IMR-90 (cell line): ENCODE results near the gene GRID1. TPM values are rescaled to one million over a fixed set of nuclear protein-coding genes. Genes with fewer than 3 reads are reported as not detected.

ENCODE experiments used
- ATAC-seq: fragments of 200-7000 bp; cut with Tn5 transposase; 2 replicates; pipeline ENCODE4 v1.9.1; 2020; ENCODE audit warnings: low read depth, mild to moderate bottlenecking, moderate library complexity
- BruUV-seq: library from RNA; stranded (reverse); fragments of 400-500 nt; replicated peaks from 2 replicates; lab custom pipeline; 2021; lab: Mats Ljungman, UMichigan
- CTCF ChIA-PET: fragments of 300-600 bp; formaldehyde crosslinking; extraction: SDS; loops from one replicate; lab custom pipeline; 2021; ENCODE audit warnings: antibody characterized with exemption; lab: Yijun Ruan, JAX
- POLR2A ChIA-PET: fragments of 300-600 bp; sonication (Branson Sonifier 250); formaldehyde crosslinking; loops from one replicate; lab custom pipeline; 2022; ENCODE audit warnings: antibody characterized with exemption; ENCODE audit not compliant: unreplicated experiment; lab: Charles Lee
- DNase-seq: peaks from one replicate; pipeline ENCODE4 v3.0.0; 2013
- H2AFZ ChIP-seq: replicated peaks from 2 replicates; pipeline ENCODE3; 2013; ENCODE audit warnings: low read length, mild to moderate bottlenecking; ENCODE audit not compliant: poor library complexity
- H2AK5ac ChIP-seq: 2 replicates; pipeline ENCODE4 v1.6.1; 2013; ENCODE audit warnings: low read depth, low read length, inconsistent platforms
- H2AK9ac ChIP-seq: replicated peaks from 2 replicates; pipeline ENCODE3; 2013; ENCODE audit warnings: mild to moderate bottlenecking, low read depth, low read length, moderate library complexity; ENCODE audit not compliant: poor library complexity
- H2BK120ac ChIP-seq: 2 replicates; pipeline ENCODE4 v1.6.1; 2013; ENCODE audit warnings: low read depth, low read length, inconsistent platforms
- H2BK15ac ChIP-seq: 3 replicates; pipeline ENCODE4 v1.6.1; 2013; ENCODE audit warnings: low read depth, low read length, inconsistent platforms
- H2BK20ac ChIP-seq: 2 replicates; pipeline ENCODE4 v1.6.1; 2013; ENCODE audit warnings: low read depth, mild to moderate bottlenecking, inconsistent platforms, low read length, moderate library complexity
- H2BK5ac ChIP-seq: 2 replicates; pipeline ENCODE4 v1.6.1; 2013; ENCODE audit warnings: mild to moderate bottlenecking, low read depth, low read length, inconsistent platforms; ENCODE audit not compliant: poor library complexity, severe bottlenecking
- H3K14ac ChIP-seq: replicated peaks from 2 replicates; pipeline ENCODE4 v1.6.1; 2013; ENCODE audit warnings: low read depth, low read length, inconsistent platforms
- H3K18ac ChIP-seq: 2 replicates; pipeline ENCODE4 v1.6.1; 2013; ENCODE audit warnings: low read depth, low read length, control low read depth
- H3K23ac ChIP-seq: 2 replicates; pipeline ENCODE4 v1.6.1; 2013; ENCODE audit warnings: low read depth, low read length, inconsistent platforms
- H3K27ac ChIP-seq: 2 replicates; pipeline ENCODE4 v1.5.1; 2013; ENCODE audit warnings: mild to moderate bottlenecking, control low read depth, low read length; ENCODE audit not compliant: insufficient read depth
- H3K27me3 ChIP-seq: 2 replicates; pipeline ENCODE4 v1.6.1; 2013; ENCODE audit warnings: low read length; ENCODE audit not compliant: control insufficient read depth, insufficient read depth
- H3K36me3 ChIP-seq: 2 replicates; pipeline ENCODE4 v1.6.1; 2013; ENCODE audit warnings: low read length, mixed read lengths; ENCODE audit not compliant: control insufficient read depth, insufficient read depth
- H3K4ac ChIP-seq: 2 replicates; pipeline ENCODE4 v1.6.1; 2013; ENCODE audit warnings: low read depth, low read length, inconsistent platforms
- H3K4me1 ChIP-seq: 2 replicates; pipeline ENCODE4 v1.6.1; 2013; ENCODE audit warnings: low read length, mixed read lengths; ENCODE audit not compliant: control insufficient read depth, insufficient read depth
- H3K4me2 ChIP-seq: 2 replicates; pipeline ENCODE4 v1.6.1; 2013; ENCODE audit warnings: low read depth, mild to moderate bottlenecking, control low read depth, low read length, moderate library complexity
- H3K4me3 ChIP-seq: 2 replicates; pipeline ENCODE4 v1.5.1; 2013; ENCODE audit warnings: low read depth, mild to moderate bottlenecking, control low read depth, low read length, moderate library complexity; ENCODE audit not compliant: insufficient read depth
- H3K56ac ChIP-seq: 2 replicates; pipeline ENCODE4 v1.6.1; 2013; ENCODE audit warnings: low read length, inconsistent platforms; ENCODE audit not compliant: insufficient read depth; ENCODE audit errors: extremely low read depth
- H3K79me1 ChIP-seq, 2 experiments: 2 replicates each; pipeline ENCODE4 v1.6.1; 2013; ENCODE audit warnings: low read length in 2 of 2, inconsistent platforms in 1 of 2, low read depth in 1 of 2
- H3K9ac ChIP-seq: 2 replicates; pipeline ENCODE4 v1.6.1; 2013; ENCODE audit warnings: low read depth, low read length, control low read depth
- H3K9me1 ChIP-seq: 2 replicates; pipeline ENCODE4 v1.6.1; 2013; ENCODE audit warnings: low read length, inconsistent platforms; ENCODE audit not compliant: insufficient read depth
- H3K9me3 ChIP-seq: 2 replicates; pipeline ENCODE4 v1.6.1; 2013; ENCODE audit warnings: low read length; ENCODE audit not compliant: control insufficient read depth, insufficient read depth
- H4K20me1 ChIP-seq: 2 replicates; pipeline ENCODE4 v1.6.1; 2013; ENCODE audit warnings: low read length, inconsistent platforms; ENCODE audit not compliant: insufficient read depth
- H4K5ac ChIP-seq: 2 replicates; pipeline ENCODE4 v1.6.1; 2013; ENCODE audit warnings: mild to moderate bottlenecking, low read depth, low read length, control low read depth
- H4K8ac ChIP-seq, 2 experiments: 2 replicates each; pipeline ENCODE4 v1.6.1; 2013; ENCODE audit warnings: low read depth in 2 of 2, low read length in 2 of 2, control low read depth in 1 of 2, inconsistent platforms in 1 of 2
- H4K91ac ChIP-seq: 2 replicates; pipeline ENCODE4 v1.6.1; 2013; ENCODE audit warnings: low read depth, low read length, inconsistent platforms; ENCODE audit not compliant: insufficient read depth
- BHLHE40 ChIP-seq: fragments of 150-350 bp; IDR thresholded peaks from 2 replicates; pipeline ENCODE4 v1.6.1; 2016; ENCODE audit warnings: mild to moderate bottlenecking, low read depth, low read length
- CEBPB ChIP-seq: IDR thresholded peaks from 2 replicates; pipeline ENCODE4 v1.6.1; 2012; ENCODE audit warnings: low read depth, low read length, improper control_type of control experiment
- CHD1 ChIP-seq: IDR thresholded peaks from 2 replicates; pipeline ENCODE4 v1.6.1; 2012; ENCODE audit warnings: low read depth, low read length, improper control_type of control experiment
- FOS ChIP-seq: fragments of 150-350 bp; IDR thresholded peaks from 2 replicates; pipeline ENCODE4 v1.6.1; 2016; ENCODE audit warnings: low read depth, low read length
- MAFK ChIP-seq: IDR thresholded peaks from 2 replicates; pipeline ENCODE4 v1.6.1; 2012; ENCODE audit warnings: low read depth, low read length, improper control_type of control experiment
- MAZ ChIP-seq: IDR thresholded peaks from 2 replicates; pipeline ENCODE4 v1.6.1; 2012; ENCODE audit warnings: low read depth, mild to moderate bottlenecking, low read length, improper control_type of control experiment, moderate library complexity, borderline replicate concordance
- MXI1 ChIP-seq: IDR thresholded peaks from 2 replicates; pipeline ENCODE4 v1.6.1; 2012; ENCODE audit warnings: low read depth, mild to moderate bottlenecking, low read length, moderate library complexity, borderline replicate concordance
- NFE2L2 ChIP-seq: fragments of 150-350 bp; IDR thresholded peaks from 2 replicates; pipeline ENCODE4 v1.6.1; 2016; ENCODE audit warnings: low read depth, mild to moderate bottlenecking, low read length
- POLR2A ChIP-seq: IDR thresholded peaks from 2 replicates; pipeline ENCODE4 v1.6.1; 2012; ENCODE audit warnings: mild to moderate bottlenecking, low read depth, low read length
- RAD21 ChIP-seq: IDR thresholded peaks from 2 replicates; pipeline ENCODE4 v1.6.1; 2012; ENCODE audit warnings: low read length, improper control_type of control experiment
- RCOR1 ChIP-seq: IDR thresholded peaks from 2 replicates; pipeline ENCODE4 v1.6.1; 2012; ENCODE audit warnings: mild to moderate bottlenecking, low read length, improper control_type of control experiment; ENCODE audit not compliant: insufficient replicate concordance
- RFX5 ChIP-seq: IDR thresholded peaks from 2 replicates; pipeline ENCODE4 v1.8.0; 2012; ENCODE audit warnings: low read depth, mild to moderate bottlenecking, low read length, moderate library complexity
- SMC3 ChIP-seq: fragments of 150-350 bp; IDR thresholded peaks from 2 replicates; pipeline ENCODE4 v1.6.1; 2016; ENCODE audit warnings: low read depth, mild to moderate bottlenecking, antibody characterized with exemption, low read length, moderate library complexity
- WGBS, 2 experiments: methylation state at CpG; one replicate each; pipeline versions ENCODE4 v1.1.5 to v1.1.7; 2013; ENCODE audit warnings: missing lambda C conversion rate in 2 of 2; ENCODE audit not compliant: insufficient read length in 1 of 2; ENCODE audit errors: extremely low coverage in 2 of 2; 5-methylcytosine and 5-hydroxymethylcytosine counted together
- dilution Hi-C: fragments of 300-500 bp; cut with HindIII; formaldehyde crosslinking; loops from one replicate; pipeline ENCODE4 v1.14.3; 2018; ENCODE audit warnings: low sequenced_read_pairs; ENCODE audit not compliant: unreplicated experiment
- in situ Hi-C: fragments of 300-500 bp; cut with MboI; formaldehyde crosslinking; loops from 3 replicates; pipeline ENCODE4 v1.14.3; 2019; ENCODE audit warnings: low sequenced_read_pairs, inconsistent platforms, mixed read lengths
- intact Hi-C: fragments of 100-400 bp; cut with micrococcal nuclease; formaldehyde crosslinking; loops from 2 replicates; pipeline ENCODE4 v1.10.0; 2022
- polyA plus RNA-seq, 3 experiments: library from polyadenylated mRNA; depleted of rRNA; stranded (reverse); fragments of >200 nt; gene quantifications; 2 replicates each; pipeline ENCODE4 v1.2.3, GENCODE V29; 2012; ENCODE audit warnings: low replicate concordance in 1 of 3
- total RNA-seq: library from RNA; depleted of rRNA; stranded (reverse); fragments of >200 nt; gene quantifications from 2 replicates; pipeline ENCODE4 v1.2.3, GENCODE V29; 2012
- TF ChIP-seq, protein P1 (sequence below): conservative IDR thresholded peaks from 2 replicates; pipeline ENCODE4 v1.5.1; 2012; ENCODE audit warnings: mild to moderate bottlenecking, low read depth, low read length, improper control_type of control experiment
- TF ChIP-seq, protein P2 (sequence below): fragments of 150-350 bp; IDR thresholded peaks from 2 replicates; pipeline ENCODE4 v1.6.1; 2017; ENCODE audit warnings: mild to moderate bottlenecking, antibody characterized with exemption, low read length, low read depth
- TF ChIP-seq, protein P3 (sequence below): fragments of 150-350 bp; IDR thresholded peaks from 2 replicates; pipeline ENCODE4 v1.6.1; 2016; ENCODE audit warnings: low read depth, mild to moderate bottlenecking, low read length, moderate library complexity, borderline replicate concordance

The GRID1 gene
- total and polyA plus RNA-seq, 2 of the 4 experiments (the other 2 are of a cell fraction) = not detected

DNA sequence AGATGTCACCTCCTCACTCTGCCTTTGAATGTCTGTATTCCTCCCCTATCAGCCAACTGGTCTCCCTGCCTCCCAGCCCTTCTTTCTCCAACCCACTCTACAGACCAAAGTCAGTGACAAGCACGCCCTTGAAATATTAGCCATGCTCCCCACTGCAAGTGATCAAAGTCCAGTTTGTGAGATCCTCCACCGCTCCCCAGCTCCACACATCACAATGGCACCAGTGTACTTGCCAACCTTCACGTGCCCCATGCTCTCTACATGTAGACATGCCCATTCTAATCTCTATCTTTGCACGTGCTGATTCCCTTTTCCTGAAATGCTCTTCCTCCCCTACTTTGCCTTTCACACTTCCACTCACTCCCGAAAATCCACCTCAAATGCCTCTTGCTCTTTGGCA, 150.9 kb downstream of the GRID1 start:
- Histone ChIP-seq H3K36me3 (no peaks in the 10 kb centered on the region), H3K4me2 (no peak overlapping the region), H3K27ac (no peak overlapping the region), H2BK120ac (no peak overlapping the region), H3K56ac (no peak overlapping the region), H2BK5ac (no peak overlapping the region), H3K9ac (no peak overlapping the region), H3K4me3 (no peak overlapping the region), H3K79me1 (no peaks in the 10 kb centered on the region), H4K5ac (no peak overlapping the region), H2BK20ac (no peak overlapping the region), H3K4me1 (no peaks in the 10 kb centered on the region), H3K23ac (no peak overlapping the region), H3K9me1 (no peaks in the 10 kb centered on the region), H4K91ac (no peak overlapping the region), H3K4ac (no peak overlapping the region), H4K8ac (no peak overlapping the region), H4K20me1 (no peaks in the 10 kb centered on the region), H2BK15ac (no peak overlapping the region), H3K14ac (no peak overlapping the region), H3K27me3 (no peaks in the 10 kb centered on the region), H2AK9ac (no peak overlapping the region), H2AK5ac (no peak overlapping the region), H2AFZ (no peak overlapping the region), H3K9me3 (no peaks in the 10 kb centered on the region), H3K18ac (no peak overlapping the region)
- dilution Hi-C loops = no loop called here
- no peak for ATAC-seq
- BruUV-seq = no TSS peak
- ChIA-PET CTCF (no interaction called here), POLR2A (no interaction called here)
- intact Hi-C loops = no loop called here
- TF ChIP-seq FOS (no peak), RCOR1 (no peak), NFE2L2 (no peak), CHD1 (no peak), MXI1 (no peak), MAFK (no peak), SMC3 (no peak), RAD21 (no peak), BHLHE40 (no peak), POLR2A (no peak), RFX5 (no peak), MAZ (no peak), CEBPB (no peak)
- TF ChIP-seq, protein P1, sequence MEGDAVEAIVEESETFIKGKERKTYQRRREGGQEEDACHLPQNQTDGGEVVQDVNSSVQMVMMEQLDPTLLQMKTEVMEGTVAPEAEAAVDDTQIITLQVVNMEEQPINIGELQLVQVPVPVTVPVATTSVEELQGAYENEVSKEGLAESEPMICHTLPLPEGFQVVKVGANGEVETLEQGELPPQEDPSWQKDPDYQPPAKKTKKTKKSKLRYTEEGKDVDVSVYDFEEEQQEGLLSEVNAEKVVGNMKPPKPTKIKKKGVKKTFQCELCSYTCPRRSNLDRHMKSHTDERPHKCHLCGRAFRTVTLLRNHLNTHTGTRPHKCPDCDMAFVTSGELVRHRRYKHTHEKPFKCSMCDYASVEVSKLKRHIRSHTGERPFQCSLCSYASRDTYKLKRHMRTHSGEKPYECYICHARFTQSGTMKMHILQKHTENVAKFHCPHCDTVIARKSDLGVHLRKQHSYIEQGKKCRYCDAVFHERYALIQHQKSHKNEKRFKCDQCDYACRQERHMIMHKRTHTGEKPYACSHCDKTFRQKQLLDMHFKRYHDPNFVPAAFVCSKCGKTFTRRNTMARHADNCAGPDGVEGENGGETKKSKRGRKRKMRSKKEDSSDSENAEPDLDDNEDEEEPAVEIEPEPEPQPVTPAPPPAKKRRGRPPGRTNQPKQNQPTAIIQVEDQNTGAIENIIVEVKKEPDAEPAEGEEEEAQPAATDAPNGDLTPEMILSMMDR = no peak
- TF ChIP-seq, protein P2, sequence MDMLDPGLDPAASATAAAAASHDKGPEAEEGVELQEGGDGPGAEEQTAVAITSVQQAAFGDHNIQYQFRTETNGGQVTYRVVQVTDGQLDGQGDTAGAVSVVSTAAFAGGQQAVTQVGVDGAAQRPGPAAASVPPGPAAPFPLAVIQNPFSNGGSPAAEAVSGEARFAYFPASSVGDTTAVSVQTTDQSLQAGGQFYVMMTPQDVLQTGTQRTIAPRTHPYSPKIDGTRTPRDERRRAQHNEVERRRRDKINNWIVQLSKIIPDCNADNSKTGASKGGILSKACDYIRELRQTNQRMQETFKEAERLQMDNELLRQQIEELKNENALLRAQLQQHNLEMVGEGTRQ = no peak
- TF ChIP-seq, protein P3, sequence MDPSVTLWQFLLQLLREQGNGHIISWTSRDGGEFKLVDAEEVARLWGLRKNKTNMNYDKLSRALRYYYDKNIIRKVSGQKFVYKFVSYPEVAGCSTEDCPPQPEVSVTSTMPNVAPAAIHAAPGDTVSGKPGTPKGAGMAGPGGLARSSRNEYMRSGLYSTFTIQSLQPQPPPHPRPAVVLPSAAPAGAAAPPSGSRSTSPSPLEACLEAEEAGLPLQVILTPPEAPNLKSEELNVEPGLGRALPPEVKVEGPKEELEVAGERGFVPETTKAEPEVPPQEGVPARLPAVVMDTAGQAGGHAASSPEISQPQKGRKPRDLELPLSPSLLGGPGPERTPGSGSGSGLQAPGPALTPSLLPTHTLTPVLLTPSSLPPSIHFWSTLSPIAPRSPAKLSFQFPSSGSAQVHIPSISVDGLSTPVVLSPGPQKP = no peak
- WGBS, 2 experiments = 20% methylated on average over 5 of the region's 5 CpGs; no CpG with 5 or more reads in 1 of the 2 experiments
- DNase-seq = no peak
- in situ Hi-C loops = no loop called here
